ENCODE measurements around the gene MTMR4. TPM values are rescaled to one million over a fixed set of nuclear protein-coding genes. Genes with fewer than 3 reads are reported as not detected.
A peak's percentile ranks its signal among the peaks of the same experiment; 100 is the strongest.
"Not testable (repeated sequence)": the region's sequence is repeated elsewhere in the genome, so short reads cannot be mapped to it uniquely, and the experiment has no call there.

Gene MTMR4
- total and polyA plus RNA-seq, 3 donors from 2014 or later: 59.3 to 183 (median 146) TPM

GRCh38 chr17:58487589-58488427 is 26.6 kb downstream of the MTMR4 start, which contains the start of gene HSF5:
HSF5 (minus strand) TSS chr17:58488408; CDS start chr17:58488274, 134 bp downstream.
- no peak for TF ChIP-seq POLR2A (IDR thresholded peaks at IDR 0.05)
- no peak for TF ChIP-seq CTCF (IDR thresholded peaks at IDR 0.05)
- Histone ChIP-seq H3K36me3 (ENCODE audit: low read depth, missing control alignments) (no peaks in the 10 kb centered on the region), H3K27ac (peak within 1 kb of the TSS; percentile 79 to 80), H3K9me3 (no peaks in the 10 kb centered on the region), H3K4me1 (peaks cover 21% of the 10 kb centered on the region), H3K27me3 (no peaks in the 10 kb centered on the region), H3K4me3 (peak within 1 kb of the TSS; percentile 51 to 55)
- peak; percentile 51 for DNase-seq
- intact Hi-C loops (cut with DNase I; ENCODE audit: low total_unique reads): no loop called here
- 63 to 72% methylated on average over 41 to 66 of the region's 98 CpGs for WGBS, 2 donors

GRCh38 chr17:58484600-58484999 is 29.8 kb downstream of the MTMR4 start:
- TF ChIP-seq POLR2A (IDR thresholded peaks at IDR 0.05): no peak
- TF ChIP-seq CTCF (IDR thresholded peaks at IDR 0.05): no peak
- 72 to 86% methylated on average over 3 of the region's 3 CpGs for WGBS, 2 donors
- Histone ChIP-seq H3K4me3 (no peak overlapping the region), H3K4me1 (peaks cover 10% of the 10 kb centered on the region), H3K27me3 (no peaks in the 10 kb centered on the region), H3K27ac (no peak overlapping the region), H3K9me3 (no peaks in the 10 kb centered on the region), H3K36me3 (ENCODE audit: low read depth, missing control alignments) (no peaks in the 10 kb centered on the region)
- DNase-seq: no peak
- intact Hi-C loops (cut with DNase I; ENCODE audit: low total_unique reads): no loop called here

- 84 to 89% methylated on average over 5 of the region's 5 CpGs for WGBS, 2 donors
- H3K27ac ChIP-seq; H3K4me1 ChIP-seq; intact Hi-C loops (cut with DNase I; ENCODE audit: low total_unique reads); DNase-seq; H3K4me3 ChIP-seq; H3K36me3 ChIP-seq (ENCODE audit: low read depth, missing control alignments); H3K9me3 ChIP-seq; H3K27me3 ChIP-seq: not testable (repeated sequence)
Measured at GRCh38 chr17:58481798-58482197, 32.6 kb downstream of the MTMR4 start.

GRCh38 chr17:58480090-58480489 is 34.3 kb downstream of the MTMR4 start:
- Histone ChIP-seq H3K4me3 (no peak overlapping the region), H3K27me3 (no peaks in the 10 kb centered on the region), H3K27ac (no peak overlapping the region), H3K4me1 (no peaks in the 10 kb centered on the region), H3K36me3 (ENCODE audit: low read depth, missing control alignments) (no peaks in the 10 kb centered on the region), H3K9me3 (no peaks in the 10 kb centered on the region)
- WGBS, 2 donors: 78 to 83% methylated on average over 6 of the region's 6 CpGs
- TF ChIP-seq CTCF (IDR thresholded peaks at IDR 0.05) (no peak), POLR2A (IDR thresholded peaks at IDR 0.05) (no peak)
- intact Hi-C loops (cut with DNase I; ENCODE audit: low total_unique reads): no loop called here
- DNase-seq: no peak

GRCh38 chr17:58476812-58477211 is 37.6 kb downstream of the MTMR4 start:
- WGBS, 2 donors: 70 to 74% methylated on average over 18 of the region's 18 CpGs
- Histone ChIP-seq H3K27me3 (no peaks in the 10 kb centered on the region), H3K4me1 (no peaks in the 10 kb centered on the region), H3K9me3 (no peaks in the 10 kb centered on the region), H3K27ac (no peak overlapping the region), H3K4me3 (no peak overlapping the region), H3K36me3 (ENCODE audit: low read depth, missing control alignments) (no peaks in the 10 kb centered on the region)
- no peak for TF ChIP-seq POLR2A (IDR thresholded peaks at IDR 0.05)
- no peak for TF ChIP-seq CTCF (IDR thresholded peaks at IDR 0.05)
- no peak for DNase-seq
- intact Hi-C loops (cut with DNase I; ENCODE audit: low total_unique reads): no loop called here

Data from testis (tissue), 3 donors.